SIG-M5 treated with dmso at 0.1 percent for 504 hours (cell line): ENCODE results near the gene BCAM.
A peak's percentile ranks its signal among the peaks of the same experiment; 100 is the strongest.

Experiments used
- DNase-seq: peaks from one replicate; lab custom pipeline; 2025; ENCODE audit not compliant: unreplicated experiment; lab: John Stamatoyannopoulos, UW

BCAM gene

GRCh38 chr19:44789943-44790483 lies 18.9 kb upstream of the BCAM start:
- DNase-seq, result peak; percentile 4

GRCh38 chr19:44792281-44792680 lies 16.6 kb upstream of the BCAM start:
- DNase-seq, result no peak

GRCh38 chr19:44794610-44795009 lies 14.3 kb upstream of the BCAM start:
- DNase-seq, result no peak

GRCh38 chr19:44795398-44795987 lies 13.4 kb upstream of the BCAM start:
- no peak for DNase-seq

GRCh38 chr19:44796701-44797115 lies 12.2 kb upstream of the BCAM start:
- DNase-seq, result peak; percentile 4

- no peak for DNase-seq
Measured at GRCh38 chr19:44799627-44800346, 9.1 kb upstream of the BCAM start.

- peak; percentile 71 for DNase-seq
Measured at GRCh38 chr19:44800461-44800860, 8.4 kb upstream of the BCAM start.

- DNase-seq, result peak; percentile 15
Measured at GRCh38 chr19:44803442-44804428, 5.2 kb upstream of the BCAM start.

- no peak for DNase-seq
Measured at GRCh38 chr19:44806291-44806690, 2.6 kb upstream of the BCAM start.

GRCh38 chr19:44807162-44807561 lies 1.7 kb upstream of the BCAM start:
- peak; percentile 21 for DNase-seq

- peak; percentile 13 for DNase-seq
Measured at GRCh38 chr19:44807652-44808462, 1.0 kb upstream of the BCAM start.

- DNase-seq, result no peak
Measured at GRCh38 chr19:44809577-44810233, 802 bp downstream of the BCAM start.

GRCh38 chr19:44810234-44811121 lies 1.6 kb downstream of the BCAM start:
- no peak for DNase-seq

- no peak for DNase-seq
Measured at GRCh38 chr19:44811122-44811419, 2.2 kb downstream of the BCAM start.

- no peak for DNase-seq
Measured at GRCh38 chr19:44812142-44812718, 3.3 kb downstream of the BCAM start.

GRCh38 chr19:44813070-44813840 lies 4.4 kb downstream of the BCAM start:
- no peak for DNase-seq

- DNase-seq, result no peak
Measured at GRCh38 chr19:44813841-44814470, 5.1 kb downstream of the BCAM start.

GRCh38 chr19:44814517-44814916 lies 5.6 kb downstream of the BCAM start:
- no peak for DNase-seq
